AG10803 (cell line): ENCODE results near the gene GUCY1A1.

Source experiments
- DNase-seq: peaks from one replicate; pipeline ENCODE4 v3.0.0; 2010; ENCODE audit warnings: low read depth
- H3K4me3 ChIP-seq: 2 replicates; pipeline ENCODE4 v1.5.1; 2011; ENCODE audit warnings: mild to moderate bottlenecking, low read length, control low read depth
- TF ChIP-seq, protein P1 (sequence below): conservative IDR thresholded peaks from 2 replicates; pipeline ENCODE4 v1.5.1; 2011; ENCODE audit warnings: mild to moderate bottlenecking, low read length, control low read depth, inconsistent platforms

Gene GUCY1A1

DNA sequence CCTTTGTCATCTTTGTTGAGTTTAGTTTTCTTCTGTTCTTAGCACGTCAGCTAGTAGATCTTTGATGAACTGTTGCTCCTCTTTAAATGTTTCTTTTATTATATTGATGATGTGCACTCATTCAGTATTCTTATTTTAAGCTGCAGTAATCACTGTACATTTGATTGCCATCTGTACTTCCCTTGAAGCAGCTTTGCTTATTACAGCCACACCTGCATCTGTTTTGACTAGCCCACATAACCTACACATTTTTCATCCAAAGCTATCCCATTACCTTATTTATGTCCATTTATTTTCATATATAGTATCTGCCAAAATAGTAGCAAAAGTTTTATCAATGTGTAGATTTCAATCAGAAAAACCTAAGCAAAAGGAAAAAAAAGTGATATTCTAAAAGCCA lies 68.3 kb downstream of the GUCY1A1 start:
- TF ChIP-seq, protein P1, sequence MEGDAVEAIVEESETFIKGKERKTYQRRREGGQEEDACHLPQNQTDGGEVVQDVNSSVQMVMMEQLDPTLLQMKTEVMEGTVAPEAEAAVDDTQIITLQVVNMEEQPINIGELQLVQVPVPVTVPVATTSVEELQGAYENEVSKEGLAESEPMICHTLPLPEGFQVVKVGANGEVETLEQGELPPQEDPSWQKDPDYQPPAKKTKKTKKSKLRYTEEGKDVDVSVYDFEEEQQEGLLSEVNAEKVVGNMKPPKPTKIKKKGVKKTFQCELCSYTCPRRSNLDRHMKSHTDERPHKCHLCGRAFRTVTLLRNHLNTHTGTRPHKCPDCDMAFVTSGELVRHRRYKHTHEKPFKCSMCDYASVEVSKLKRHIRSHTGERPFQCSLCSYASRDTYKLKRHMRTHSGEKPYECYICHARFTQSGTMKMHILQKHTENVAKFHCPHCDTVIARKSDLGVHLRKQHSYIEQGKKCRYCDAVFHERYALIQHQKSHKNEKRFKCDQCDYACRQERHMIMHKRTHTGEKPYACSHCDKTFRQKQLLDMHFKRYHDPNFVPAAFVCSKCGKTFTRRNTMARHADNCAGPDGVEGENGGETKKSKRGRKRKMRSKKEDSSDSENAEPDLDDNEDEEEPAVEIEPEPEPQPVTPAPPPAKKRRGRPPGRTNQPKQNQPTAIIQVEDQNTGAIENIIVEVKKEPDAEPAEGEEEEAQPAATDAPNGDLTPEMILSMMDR = no peak
- no peak for DNase-seq
- H3K4me3 ChIP-seq = no peak overlapping the region

- no peak overlapping the region for H3K4me3 ChIP-seq
- TF ChIP-seq, protein P1 = no peak
- DNase-seq = peak; percentile 28
Observed at GRCh38 chr4:155735496-155735895, 68.8 kb downstream of the GUCY1A1 start.

DNA sequence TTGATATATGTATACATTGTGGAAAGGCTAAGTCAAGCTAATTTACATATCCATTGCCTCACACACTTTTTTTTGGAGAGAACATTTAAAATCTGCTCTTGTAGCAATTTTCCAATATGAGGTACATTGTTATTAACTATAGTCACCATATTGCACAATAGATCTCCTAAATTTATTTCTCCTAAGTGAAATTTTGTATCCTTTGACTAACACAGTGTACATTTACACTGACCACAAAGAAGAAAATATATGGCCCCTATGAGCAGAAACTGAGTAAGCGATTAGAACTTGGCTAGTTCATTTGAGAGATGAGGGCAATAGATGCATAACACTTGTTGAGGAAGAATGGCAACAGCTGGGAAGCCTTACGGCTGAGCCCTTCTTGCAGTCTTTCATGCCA lies 71.9 kb downstream of the GUCY1A1 start:
- TF ChIP-seq, protein P1 = no peak
- H3K4me3 ChIP-seq = no peak overlapping the region
- peak; percentile 83 for DNase-seq

DNA sequence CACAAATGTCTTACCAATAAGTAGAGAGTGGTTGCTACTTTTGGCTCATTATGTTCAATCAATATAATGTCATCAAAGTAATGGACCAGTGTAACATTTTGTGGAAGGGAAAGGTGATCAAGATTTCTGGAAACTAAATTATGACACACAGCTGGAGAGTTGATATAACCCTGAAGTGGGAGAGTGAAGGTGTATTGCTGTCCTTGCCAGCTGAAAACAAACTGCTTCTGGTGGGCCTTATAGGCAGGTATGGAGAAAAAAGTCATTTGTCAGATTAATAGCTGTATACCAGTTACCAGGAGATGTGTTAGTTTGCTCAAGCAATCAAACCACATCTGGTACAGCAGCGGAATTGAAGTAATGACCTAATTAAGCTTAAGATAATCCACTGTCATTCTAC lies 74.9 kb downstream of the GUCY1A1 start:
- H3K4me3 ChIP-seq = no peak overlapping the region
- DNase-seq = no peak
- TF ChIP-seq, protein P1 = no peak

DNA sequence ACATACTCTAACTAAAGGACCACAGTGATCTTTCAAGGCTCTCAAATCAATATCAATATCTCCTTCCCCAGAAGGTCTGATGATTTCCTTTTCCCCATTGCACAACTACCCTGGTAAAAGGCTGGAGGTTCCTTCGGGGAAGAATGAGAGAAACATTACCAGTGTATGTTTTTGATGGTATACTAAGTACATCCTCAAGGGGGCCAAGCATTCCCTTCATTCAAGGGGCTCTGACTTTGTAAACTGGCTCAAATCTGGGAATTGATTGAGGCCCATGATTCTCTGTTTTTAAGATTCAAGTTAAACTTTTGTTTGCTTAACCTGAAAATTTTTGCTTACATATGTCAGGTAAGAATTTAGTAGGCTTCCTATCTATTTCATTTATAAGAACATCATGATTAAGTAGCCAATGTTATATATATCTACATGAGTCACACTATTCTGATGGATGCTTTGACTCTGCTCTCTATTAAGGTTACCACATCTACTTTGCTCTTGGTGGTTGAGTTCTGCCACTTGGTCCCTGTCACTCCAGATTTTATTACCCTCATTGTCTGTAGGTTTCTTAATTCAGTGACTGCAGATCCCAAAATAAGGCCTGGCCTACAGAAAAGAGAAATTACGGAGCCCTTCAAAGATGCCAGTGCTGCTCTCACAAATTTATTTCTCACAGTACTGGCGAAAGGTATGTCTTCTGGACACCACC lies 75.8 kb downstream of the GUCY1A1 start:
- TF ChIP-seq, protein P1 = no peak
- no peak overlapping the region for H3K4me3 ChIP-seq
- DNase-seq = no peak

- TF ChIP-seq, protein P1 = no peak
- no peak overlapping the region for H3K4me3 ChIP-seq
- DNase-seq = peak; percentile 58
Observed at GRCh38 chr4:155745984-155746383, 79.3 kb downstream of the GUCY1A1 start.

DNA sequence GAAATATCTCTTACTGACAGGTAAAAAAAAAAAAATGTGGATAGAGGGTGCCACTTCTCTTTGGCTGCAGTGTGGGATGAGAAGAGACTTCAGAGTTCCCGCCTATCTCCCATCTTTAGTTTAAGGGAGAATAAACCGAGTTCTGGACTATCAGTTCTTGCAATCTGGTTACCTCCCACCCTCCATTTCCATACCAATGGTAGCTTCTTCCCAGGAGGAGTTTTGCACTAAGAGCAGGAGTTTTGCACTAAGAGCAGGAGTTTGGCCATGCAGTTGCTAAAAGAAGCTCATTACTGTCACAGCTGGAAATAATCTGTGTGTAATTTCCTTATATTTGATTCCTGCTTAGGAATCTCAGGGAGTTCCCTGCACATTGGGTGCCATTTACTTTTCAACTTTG lies 81.4 kb downstream of the GUCY1A1 start:
- TF ChIP-seq, protein P1 = no peak
- no peak overlapping the region for H3K4me3 ChIP-seq
- DNase-seq = no peak
